ENCODE results near the gene JAZF1. TPM values are rescaled to one million over a fixed set of nuclear protein-coding genes. Genes with fewer than 3 reads are reported as not detected.
A peak's percentile ranks its signal among the peaks of the same experiment; 100 is the strongest.

The JAZF1 gene
- total and polyA plus RNA-seq, 10 of the 15 experiments (the other 5 are each of a cell fraction or from before 2014, with no cell fraction given), result 0.04 to 0.82 (median 0.15) TPM; not detected in 3

- TF ChIP-seq FOXM1 (IDR thresholded peaks at IDR 0.05; ENCODE audit: low read depth, low read length) (peak; percentile 86), MEF2B (IDR thresholded peaks at IDR 0.05; ENCODE audit: partially characterized antibody, poor library complexity, severe bottlenecking) (peak; percentile 84), CREB1 (IDR thresholded peaks at IDR 0.05; ENCODE audit: low read depth) (peak; percentile 91), DPF2 (IDR thresholded peaks at IDR 0.05) (peak; percentile 83), IKZF1 (conservative IDR thresholded peaks at IDR 0.05) (peak; percentile 68), ZNF217 (IDR thresholded peaks at IDR 0.05) (peak; percentile 88), NKRF (conservative IDR thresholded peaks at IDR 0.05) (no peak), MTA2 (IDR thresholded peaks at IDR 0.05; ENCODE audit: low read depth) (peak; percentile 98), ZNF24 (IDR thresholded peaks at IDR 0.05) (peak; percentile 11; the same call in 1 of the 2 replicates), CREM (IDR thresholded peaks at IDR 0.05; ENCODE audit: low read depth) (peak; percentile 88), NFXL1 (IDR thresholded peaks at IDR 0.05; ENCODE audit: borderline replicate concordance) (no peak), PAX5 (IDR thresholded peaks at IDR 0.05; ENCODE audit: borderline replicate concordance, low read depth, low read length) (0 out of 2 replicates have a peak, but pooled peaks have one; percentile 38), IRF4 (IDR thresholded peaks at IDR 0.05; ENCODE audit: low read depth, low read length) (peak; percentile 61; the same call in 1 of the 2 replicates), MEF2A (IDR thresholded peaks at IDR 0.05; ENCODE audit: insufficient read depth, low read depth, low read length) (peak; percentile 83; the same call in 1 of the 2 replicates), NFYA (IDR thresholded peaks at IDR 0.05; ENCODE audit: borderline replicate concordance, low read depth, low read length) (no peak)
These were observed 28.6 kb downstream of the JAZF1 start (continued) for GRCh38 chr7:28151965-28152364.
